ENCODE results near the gene ANKRD53.

DNA sequence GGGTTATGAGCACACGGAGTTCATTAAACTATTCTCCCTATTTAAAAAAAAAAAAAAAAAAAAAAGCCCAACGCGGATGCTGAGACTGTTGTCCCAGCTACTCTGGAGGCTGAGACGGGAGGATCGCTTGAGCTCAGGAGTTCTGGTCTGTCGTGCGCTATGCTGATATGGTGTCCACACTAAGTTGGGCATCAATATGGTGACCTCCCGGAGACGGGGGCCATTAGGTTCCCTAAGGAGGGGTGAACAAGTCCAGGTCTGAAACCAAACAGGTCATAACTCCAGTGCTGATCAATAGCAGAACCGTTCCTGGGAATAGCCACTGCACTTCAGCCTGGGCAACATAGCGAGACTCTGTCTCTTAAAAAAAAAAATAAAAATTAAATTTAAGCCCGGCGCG, 12.9 kb upstream of the ANKRD53 start:
- TF ChIP-seq CTCF (IDR thresholded peaks at IDR 0.05) (no peak), POLR2A (IDR thresholded peaks at IDR 0.05) (no peak), EP300 (IDR thresholded peaks at IDR 0.05) (no peak)
